SHP77 treated with DMSO at 0.1 percent for 48 hours (cell line): Measurements from ENCODE around the gene TNS3.
"Not testable (repeated sequence)": the region's sequence is repeated elsewhere in the genome, so short reads cannot be mapped to it uniquely, and the experiment has no call there.

Experiments
- DNase-seq: peaks from one replicate; lab custom pipeline; 2025; lab: John Stamatoyannopoulos, UW

The TNS3 gene

DNA sequence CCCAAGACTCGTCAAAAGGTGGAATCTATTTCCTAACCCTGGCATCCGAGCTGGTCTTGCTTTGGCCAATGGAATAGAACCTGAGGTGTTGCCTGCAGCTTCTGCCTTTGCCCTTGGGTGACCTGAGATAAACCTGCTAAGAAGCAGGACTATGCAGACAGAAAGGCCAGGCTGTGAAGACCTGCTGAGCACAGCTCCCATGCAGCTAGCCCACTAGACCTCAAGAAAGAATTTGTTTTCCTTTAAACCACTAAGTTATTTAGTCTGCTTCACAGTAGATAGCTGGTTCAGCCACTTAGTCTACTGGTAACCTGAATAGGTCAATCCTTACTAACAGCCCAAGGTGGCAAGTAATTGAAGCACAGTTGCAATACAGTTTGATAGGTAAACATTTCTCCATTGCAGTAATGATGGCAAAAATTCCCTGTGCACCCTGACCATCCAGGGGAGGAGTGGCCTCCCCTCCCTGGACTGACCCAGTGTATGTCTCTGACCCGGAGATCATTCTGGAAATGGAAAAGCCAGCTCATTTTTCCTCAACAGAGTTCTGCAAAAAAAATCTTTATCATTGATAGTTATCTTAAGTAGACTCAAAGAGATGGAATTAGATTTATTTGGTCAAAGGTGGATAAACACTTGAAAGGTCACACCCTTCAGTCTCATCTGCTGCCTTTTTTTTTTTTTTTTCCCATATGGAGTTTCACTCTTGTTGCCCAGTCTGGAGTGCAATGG, 20.0 kb downstream of the TNS3 start:
- DNase-seq = no peak

DNA sequence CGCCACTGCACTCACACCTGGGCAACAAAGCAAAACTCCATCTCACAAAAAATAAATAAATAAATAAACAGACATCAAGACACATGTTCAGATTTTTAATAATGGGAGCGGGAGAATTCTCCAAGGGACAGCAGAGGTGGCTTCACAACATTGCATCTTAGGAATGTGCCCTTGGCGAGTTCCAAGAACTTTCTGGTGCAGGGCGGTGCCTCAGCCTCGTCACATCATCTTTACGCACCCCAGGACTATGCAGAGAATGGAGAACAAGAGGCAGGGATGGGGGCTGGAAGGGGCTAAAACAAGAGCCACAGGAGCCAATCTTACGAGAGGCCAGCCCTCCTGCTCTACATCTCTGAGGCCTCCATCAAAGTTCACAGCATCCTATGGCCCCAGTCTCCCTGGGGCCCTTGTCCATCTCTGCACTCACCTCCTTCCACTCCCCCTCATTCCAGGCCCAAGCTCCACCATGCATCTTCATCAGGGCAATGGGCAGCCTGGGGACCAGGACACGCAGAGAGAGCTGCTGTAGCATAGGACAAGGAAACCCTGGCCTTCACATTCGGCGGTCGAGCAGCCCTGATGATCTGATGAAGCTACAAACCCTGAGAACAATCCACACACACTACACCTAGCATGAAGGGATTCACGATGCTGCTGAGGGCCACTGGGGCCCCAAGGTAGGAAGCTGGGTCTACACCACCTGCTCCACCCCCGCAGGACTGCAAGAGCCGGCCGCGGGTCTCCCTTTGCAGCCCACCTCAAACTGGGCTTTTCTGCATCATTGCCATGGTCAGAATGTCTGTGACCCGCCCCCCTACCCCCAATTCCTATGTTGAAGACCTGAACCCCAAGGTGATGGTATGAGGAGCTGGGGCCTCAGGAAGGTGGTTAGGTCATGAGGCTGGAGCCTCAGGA, 22.3 kb downstream of the TNS3 start:
- no peak for DNase-seq

DNA sequence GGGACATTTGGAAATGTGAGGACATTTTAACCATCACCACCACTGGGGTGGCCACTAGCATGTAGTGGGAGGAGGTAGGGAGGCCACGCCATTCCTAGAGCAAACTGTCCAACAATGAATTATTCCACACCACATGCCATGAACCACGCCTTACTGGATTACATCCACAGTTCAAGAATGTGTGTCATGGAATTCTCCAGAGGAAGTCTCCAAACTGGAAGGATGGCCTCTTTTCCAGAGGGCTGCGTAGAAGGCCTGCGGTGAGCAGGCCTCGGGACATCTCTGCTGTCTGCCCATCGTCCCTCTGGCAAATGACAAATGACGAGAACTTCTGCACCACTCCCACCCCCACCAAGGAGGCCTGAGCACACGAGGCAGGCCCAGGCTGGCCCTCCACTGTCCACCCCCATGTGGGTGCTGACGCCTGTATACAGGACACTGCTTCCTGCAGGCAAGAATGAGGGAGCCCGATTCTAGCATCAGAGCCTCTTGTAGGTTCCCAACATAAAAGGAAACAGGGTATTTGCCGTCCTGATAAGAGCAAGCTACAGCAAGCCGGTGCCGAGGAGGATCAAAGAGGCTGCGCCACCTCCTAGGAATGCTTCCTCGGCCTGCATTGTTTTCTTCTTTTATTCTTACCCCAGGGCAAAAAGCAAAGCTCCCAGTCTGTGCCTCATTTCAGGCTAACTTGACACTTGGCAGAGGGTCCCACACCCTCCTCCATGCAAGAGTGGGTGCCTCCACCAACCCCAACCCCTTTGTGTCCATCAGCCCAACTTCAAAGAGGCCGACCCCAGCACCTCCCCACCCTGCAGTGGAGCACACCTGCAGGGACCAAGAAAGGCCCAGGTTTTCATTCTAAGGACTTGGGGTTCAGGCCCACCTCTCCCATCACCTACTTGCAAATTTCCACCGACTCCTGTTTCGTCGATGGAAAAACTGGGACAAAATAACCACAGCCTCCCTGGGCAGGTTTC, 23.9 kb downstream of the TNS3 start:
- DNase-seq = no peak

DNA sequence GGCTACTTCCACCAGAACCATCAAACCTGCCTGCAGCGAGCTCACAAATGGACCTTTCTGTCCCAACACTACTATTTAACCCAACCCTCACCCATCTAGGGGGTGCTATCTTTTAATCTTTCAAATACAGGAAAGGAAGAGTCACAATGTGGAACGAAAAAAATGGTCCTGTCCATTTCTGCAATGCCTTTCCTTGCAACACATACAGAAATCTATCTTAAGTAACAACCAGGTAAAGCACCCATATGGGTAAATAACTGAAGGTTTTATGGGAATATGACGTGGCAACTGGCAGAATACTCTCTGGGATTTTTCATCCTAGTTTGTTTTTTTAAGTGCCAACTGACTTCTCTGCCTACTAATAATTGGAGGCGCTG, 24.6 kb downstream of the TNS3 start:
- DNase-seq = no peak

DNA sequence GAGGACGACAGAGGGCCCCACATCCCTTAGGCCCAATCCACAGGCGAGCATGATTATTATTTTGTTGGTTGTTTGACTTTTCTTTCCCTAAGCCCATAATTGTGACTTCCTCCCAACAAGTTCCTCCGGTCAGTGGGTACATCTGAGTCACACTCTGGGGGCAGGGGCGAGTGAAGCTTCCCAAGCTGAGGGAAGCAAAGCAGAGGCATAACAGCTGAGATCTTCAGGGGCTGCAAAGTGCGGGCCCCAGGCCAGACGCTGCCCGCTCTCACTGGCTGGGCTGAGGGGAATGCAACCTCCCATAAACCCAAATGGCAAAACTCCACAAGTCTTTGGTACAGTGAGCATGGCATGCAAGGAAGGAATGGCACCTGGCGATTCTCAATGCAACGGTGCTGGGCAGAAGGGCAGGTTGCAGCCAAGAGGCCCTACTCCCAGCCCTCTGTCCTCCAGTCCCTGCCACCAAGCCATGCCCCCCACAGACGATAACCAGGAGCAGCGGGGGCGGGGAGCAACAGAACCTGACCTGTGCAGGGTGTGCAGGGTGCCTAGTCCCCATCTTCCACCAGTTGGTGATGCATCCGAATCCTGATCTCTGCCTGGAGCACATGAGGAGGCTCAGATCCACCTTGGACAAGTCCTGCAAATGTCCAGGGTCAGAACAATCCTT, 25.3 kb downstream of the TNS3 start:
- no peak for DNase-seq

DNA sequence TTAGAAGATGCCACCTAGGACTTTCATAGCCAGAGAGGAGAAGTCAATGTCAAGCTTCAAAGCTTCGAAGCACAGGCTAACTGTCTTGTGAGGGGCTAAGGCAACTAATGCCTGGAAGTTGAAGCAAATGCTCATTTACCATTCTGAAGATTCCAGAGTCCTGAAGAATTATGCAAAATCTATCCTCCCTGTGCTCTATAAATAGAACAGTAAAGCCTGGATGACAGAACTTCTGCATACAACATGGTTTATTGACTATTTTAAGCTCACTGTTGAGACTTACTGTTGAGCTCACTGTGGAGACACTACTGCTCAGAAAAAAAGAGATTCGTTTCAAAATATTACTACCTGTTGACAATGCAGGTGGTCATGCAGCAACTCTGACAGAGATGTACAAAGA, 28.6 kb downstream of the TNS3 start:
- DNase-seq = no peak

DNA sequence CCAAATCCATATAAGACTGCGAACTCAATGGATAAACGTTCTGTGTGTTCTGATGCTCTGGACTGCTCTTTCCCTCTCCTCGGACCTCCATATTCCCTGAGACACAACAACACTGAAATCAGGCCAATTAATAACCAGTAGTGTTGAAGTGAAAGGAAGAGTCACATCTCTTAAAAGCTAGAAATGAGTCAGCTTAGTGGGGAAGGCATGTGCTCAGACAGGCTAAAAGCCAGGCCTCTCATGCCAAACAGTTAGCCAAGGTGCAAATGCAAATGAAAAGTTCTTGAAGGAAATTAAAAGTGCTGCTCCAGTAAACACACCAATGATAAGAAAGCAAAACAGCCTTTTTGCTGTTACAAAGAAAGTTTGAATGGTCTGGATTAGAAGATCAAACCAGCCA, 29.3 kb downstream of the TNS3 start:
- no peak for DNase-seq

DNA sequence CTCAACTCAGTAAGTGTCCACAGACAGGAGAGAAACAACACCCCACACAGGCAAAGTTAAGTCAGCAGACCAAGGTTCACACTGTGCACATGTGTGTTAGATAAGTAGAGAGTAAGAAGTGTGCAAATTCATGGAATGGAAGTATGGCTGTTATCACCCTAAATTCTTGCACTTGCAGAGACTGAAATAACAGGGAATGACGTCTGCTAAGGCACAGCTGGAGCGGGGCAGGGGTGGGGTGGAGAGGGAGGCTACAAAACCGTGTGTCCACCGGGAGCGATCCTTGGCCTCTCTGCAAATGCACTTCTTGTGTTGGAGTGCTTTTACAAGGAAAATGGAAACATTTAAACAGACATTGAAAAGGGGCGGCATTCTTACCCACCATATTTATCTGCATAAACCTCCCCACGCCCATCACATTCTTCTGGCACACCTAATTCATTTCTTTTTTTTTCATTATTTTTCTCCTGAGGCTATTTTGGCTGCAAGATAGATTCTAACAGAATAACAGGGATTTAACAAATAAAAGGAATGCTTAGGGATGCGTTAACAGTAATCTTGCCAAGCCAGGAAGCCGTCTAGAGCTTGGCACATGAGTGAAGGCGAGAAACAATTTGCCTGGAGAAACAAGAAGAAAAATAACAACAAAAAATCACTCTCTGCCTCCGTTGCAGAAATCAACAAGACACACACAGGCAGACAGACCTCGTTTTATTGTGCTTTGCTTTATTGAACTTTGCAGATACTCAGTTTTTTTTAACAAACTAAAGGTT, 30.1 kb downstream of the TNS3 start:
- DNase-seq = no peak

DNA sequence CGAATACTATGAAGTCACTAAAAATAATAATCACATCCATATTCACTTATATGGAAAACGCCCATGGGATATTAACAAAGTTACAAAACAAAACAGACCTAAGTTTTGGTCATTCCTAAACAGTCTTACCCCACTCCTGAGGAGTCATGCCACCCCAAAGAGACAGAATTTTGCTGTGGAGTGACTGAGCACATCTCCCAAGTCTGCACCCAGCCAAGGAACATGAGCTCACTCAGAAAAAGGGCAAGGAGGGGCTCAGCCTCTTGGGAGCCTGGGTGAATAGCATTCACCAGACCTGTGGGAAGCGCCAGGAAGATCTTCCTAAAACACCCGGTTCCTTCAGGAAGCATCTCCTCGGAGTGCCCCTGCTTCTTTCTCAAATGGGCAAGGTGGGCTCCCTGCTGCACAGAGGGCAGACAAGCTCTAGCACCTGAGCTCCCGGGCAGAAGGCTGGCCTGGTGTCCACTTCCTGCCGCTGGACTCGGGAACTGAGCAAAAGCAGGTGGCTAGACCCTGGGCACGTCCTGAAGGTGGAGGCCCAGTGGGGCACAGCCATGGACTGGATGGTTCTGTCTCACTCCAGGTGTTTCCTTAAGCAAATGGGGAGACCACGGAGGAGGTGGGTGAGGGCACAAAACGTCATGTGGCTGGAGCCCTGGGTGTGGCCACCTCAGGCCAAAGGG, 31.0 kb downstream of the TNS3 start:
- no peak for DNase-seq

DNA sequence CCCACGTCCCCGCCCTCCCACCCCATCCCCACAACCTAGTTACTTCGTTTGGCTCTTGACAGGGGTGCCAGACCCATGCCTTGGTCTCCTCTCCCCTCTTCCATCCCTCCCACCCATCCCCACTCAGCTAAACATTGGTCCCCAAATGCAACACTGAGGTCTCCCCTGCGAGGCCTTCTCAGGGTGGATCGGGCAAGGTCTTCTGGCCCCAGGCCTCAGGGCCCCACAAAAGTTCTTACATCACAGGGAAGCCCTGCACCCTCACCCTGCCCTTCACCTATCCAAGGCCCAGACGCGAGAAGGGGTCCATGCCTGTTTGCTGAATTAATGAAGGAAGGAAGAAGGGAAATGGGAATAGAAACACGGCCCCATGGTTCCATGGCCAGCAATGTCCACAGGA, 32.0 kb downstream of the TNS3 start:
- DNase-seq = no peak

DNA sequence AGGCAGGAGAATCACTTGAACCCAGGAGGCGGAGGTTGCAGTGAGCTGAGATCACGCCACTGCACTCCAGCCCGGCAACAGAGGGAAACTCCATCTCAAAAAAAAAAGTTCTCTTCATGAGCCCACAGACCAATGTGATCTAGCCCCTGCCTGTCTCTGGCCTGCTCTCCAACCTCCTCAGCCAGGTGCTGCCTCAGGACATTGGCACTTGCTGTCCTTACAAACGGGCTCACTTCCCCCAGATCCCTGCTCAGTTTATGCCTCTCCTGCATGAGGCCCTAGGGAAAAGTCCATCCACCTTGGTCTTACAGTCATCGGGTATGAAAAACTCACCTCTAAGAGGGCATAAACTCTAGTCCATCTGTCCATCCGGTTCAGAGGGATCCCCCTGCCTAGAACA, 32.5 kb downstream of the TNS3 start:
- no peak for DNase-seq

DNA sequence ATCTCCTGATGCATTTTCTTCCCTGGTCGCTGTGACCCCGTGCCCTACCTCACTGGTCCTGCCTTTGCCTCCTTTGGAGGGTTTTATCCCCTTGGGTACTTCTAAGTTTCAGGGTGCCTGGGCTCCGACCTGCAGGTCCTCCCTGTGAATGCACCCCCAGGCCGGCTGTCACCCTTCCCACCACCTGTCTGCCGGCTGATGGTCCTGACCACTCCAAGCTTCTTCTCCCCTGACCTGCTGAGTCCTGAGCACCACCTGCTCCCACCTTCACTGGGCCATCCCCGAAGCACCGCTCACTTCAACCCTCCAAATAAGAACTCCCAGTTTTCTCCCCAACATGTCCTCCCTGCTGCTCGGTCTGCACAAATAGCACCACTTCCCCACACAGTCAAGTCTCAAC, 33.4 kb downstream of the TNS3 start:
- DNase-seq = no peak

DNA sequence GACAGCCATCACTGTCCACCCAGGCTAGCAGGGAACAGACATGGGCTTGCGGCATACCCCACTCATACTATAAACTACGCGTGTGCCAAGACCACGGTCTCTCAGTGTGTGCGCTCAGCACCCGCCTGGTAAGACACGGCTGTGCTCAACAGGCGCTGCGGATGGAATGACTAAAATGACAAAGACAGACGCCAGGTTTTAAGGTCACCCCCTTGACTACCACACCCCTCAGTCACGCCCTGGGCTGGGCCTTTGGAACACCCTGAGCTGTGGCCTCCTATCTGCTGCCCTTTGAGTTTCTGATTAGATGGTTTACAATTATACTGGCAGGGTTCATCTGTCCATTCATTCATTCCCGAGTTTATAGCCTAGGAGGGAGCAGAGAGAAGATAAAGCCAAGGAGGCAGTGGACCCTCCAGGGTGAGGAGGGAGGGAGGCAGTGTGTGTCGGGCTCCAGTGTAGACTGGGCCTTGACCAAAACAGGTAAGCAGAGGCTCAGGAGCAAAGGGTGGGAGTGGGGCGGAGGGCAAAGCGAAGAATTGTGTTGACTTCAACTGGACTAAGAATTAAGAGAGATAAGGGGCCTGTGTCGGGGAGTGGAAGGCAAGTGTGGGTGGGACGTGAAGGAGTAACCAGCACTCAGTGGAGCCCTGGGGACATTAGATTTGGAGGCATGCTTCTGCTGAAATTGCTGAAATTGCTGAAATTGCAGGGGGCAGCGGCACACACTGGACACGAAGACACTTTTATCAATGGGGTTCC, 35.0 kb downstream of the TNS3 start:
- DNase-seq = no peak

DNA sequence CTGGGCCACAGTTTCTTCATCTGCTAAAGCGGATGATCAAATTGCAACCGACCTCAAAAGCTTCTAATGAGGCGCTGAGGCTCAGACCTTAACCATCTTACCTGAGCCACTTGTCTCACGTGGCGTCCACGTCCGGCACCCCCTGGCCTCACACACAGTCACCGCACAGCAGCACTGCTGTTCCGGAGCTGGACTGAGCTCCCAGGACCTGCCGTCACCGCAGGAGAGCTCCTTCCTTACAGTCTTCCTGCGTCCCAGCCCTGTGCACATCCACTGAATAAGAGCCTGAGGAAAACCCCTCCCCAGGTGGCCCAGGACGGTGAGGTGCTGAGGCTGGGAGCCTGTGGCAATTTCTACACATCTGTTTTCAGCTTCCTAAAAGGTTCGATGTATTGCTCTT, 35.7 kb downstream of the TNS3 start:
- DNase-seq = no peak

DNA sequence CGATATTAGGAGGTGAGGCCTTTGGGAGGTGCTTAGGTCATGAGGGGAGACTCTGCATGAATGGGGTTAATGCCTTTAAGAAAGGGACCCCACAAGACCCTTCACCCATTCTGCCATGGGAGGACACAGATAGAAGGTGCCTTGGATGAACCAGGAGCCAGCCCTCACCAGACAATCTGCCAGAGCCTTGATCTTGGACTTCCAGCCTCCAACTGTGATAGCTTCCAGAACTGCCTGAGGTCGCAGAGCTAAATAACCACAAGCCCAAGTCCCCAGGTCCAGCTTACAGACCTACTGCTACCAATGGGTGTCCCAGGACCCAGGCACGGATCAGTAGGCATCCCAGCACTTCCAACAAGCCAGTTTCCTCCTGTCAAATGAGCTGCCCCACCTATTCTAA, 37.5 kb downstream of the TNS3 start:
- DNase-seq = no peak

DNA sequence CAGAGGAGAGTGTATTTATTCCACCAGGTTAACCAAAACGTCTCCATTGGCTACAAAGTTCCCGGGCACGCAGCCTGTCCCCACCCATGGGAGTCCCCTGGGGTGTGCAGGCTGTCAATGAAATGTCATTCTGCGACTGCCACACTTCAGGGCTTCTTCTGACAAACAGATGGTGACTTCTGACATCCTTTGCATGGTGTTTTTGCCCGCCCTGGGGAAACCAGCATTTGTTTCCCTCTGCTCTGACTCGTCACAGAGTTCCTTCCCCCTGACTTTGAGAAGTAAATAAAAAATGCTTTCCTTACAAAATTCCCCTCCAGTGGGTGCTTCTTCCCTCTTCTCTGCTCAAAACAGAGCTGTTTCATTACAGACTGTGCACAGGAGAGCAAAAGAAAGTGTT, 38.2 kb downstream of the TNS3 start:
- no peak for DNase-seq

DNA sequence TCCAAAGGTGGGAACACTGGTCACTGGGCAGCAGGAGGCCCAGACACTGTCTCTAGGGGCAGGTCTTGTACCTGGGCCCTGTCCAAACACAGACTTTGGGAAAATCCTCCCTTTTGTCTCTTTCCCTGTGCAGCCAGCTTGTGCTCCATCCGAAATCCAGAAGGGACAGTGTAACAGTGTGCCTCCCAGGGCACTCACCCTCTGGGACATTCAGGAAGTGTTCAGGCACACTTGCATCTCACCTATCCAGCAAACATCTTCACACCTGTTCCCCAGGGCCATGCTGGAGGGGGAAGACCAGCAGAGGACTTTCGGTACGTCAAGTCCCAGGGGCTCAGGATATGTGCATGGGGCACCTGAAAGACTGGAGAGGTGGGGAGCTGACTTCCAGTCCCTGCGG, 38.9 kb downstream of the TNS3 start:
- DNase-seq = no peak

DNA sequence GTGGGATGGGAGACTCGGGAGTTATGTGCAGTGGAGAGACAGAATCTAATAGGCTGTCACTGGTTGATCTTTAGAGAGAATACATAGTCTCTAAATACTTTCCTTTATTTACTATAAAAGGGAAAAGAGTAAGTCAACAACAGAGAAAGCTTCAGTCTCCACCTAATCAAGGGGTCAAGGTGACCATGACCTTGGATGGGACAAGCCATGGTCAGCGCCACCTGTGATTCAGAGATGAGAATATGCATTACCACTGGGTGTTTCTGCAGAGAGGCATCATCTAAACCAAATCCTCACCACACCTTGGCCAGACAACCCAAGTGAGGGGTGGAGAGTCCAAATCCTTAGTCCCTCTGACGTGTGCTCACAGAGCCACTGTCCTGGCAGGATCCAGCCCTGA, 39.9 kb downstream of the TNS3 start:
- no peak for DNase-seq

DNA sequence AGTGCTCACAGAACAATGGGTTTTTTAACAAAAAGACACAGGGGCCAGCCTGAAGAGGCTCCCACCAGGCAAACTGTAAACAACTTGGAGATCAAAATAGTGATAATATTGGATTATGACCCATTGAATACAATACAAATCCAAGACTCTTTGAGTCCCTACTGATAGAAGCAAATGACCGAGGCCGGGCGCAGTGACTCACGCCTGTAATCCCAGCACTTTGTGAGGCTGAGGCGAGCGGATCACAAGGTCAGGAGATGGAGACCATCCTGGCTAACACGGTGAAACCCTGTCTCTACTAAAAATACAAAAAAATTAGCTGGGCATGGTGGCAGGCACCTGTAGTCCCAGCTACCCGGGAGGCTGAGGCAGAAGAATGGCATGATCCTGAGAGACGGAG, 40.4 kb downstream of the TNS3 start:
- not testable (repeated sequence) for DNase-seq
